ENCODE data around the gene SHF. TPM values are rescaled to one million over a fixed set of nuclear protein-coding genes. Genes with fewer than 3 reads are reported as not detected.

Gene SHF, protein sequence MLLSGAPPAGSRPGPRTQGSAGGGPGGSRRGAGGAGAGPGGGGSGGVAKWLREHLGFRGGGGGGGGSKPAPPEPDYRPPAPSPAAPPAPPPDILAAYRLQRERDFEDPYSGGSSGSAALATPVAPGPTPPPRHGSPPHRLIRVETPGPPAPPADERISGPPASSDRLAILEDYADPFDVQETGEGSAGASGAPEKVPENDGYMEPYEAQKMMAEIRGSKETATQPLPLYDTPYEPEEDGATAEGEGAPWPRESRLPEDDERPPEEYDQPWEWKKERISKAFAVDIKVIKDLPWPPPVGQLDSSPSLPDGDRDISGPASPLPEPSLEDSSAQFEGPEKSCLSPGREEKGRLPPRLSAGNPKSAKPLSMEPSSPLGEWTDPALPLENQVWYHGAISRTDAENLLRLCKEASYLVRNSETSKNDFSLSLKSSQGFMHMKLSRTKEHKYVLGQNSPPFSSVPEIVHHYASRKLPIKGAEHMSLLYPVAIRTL
- 10.6 and 19.2 TPM in 2 replicates for total RNA-seq

DNA sequence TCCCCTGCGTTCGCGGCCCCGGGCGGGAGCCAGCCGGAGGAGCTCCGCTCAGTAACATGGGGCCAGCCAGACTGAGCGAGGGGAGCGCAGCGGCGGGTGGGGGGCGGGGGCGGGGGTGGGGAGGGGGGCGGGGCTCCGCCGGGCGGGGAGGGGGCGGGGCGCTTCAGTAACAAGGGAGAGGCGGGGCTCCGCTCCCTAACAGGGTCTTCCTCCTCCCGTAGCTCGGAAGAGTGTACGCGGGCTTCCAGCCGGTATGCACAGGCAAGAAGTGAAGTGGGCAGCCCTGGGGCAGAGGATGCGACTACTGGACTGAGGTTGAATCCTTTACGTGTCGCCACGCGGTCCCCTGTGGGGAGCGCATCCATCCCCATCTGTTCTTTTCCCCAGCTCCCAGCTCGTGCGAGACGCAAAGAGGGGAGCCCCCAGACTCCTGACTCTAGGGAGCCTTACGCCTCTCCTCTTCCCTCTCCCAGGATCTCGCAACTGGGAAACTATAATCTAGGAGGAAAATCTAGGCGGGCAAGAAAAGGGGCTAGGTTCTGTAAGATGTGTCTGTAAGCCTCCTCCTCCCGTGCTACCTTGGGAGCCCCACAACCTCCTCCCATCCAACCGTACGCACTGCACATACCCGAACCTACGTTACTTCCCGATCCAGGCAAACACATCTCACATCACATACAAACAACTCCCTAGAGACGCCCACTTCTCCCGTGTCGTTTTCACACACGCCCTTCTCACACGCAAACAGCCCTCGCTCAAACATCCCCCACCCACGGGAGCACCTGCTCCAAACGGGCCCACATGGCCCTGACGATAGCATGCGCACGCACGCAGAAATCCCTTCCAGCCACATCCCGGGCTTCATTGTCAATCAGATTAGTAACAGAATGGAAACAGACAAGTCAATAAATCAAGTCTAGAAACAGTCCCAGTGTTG lies at the start of gene SHF:
SHF (minus strand) TSS at position 73 of the 937 bp plus-strand sequence; CDS start at position 58, 15 bp downstream.

DNA sequence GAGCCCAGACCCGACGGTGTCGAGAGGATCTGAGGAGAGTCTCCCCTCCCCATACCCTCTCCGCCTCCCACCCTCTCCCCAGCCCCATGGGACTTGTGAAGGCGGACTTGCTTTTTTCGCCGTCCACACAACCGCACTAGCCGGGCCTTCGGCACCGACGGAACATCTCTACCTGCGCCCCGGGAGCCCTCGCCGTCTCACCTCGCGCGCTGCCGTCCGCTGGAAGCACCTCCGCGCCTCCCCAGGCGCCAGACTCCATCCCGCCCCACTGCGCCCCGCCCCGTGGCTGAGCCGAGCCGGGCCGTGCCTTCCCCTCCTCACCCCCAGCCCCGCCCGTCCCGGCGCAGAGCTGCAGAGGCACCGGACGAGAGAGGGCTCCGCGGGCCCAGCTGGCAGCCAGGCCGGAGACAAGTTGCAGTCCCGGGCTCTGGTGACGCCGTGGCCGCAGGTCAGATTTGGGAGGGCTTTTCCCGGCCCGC lies 58.1 kb downstream of the SHF start, which contains the start of the genes DUOX1 and DUOXA1:
DUOX1 (plus strand) TSS at position 344 of the 479 bp plus-strand sequence. CDS start 1,973 bp downstream, outside the sequence.
DUOXA1 (minus strand) TSS at position 229 of the 479 bp plus-strand sequence. CDS start 6,865 bp downstream, outside the sequence.

Other genes with a start within 250 kb of the SHF start
- not detected in 2 replicates for gene TERB2, start 231.3 kb downstream of the SHF start, total RNA-seq
- 21.6 and 27.1 TPM in 2 replicates for gene SORD, start 164.8 kb downstream of the SHF start, total RNA-seq
- 1.4 and 5.1 TPM in 2 replicates for gene DUOX2, start 73.8 kb downstream of the SHF start, total RNA-seq
- not detected in 2 replicates for gene DUOXA2, start 73.6 kb downstream of the SHF start, total RNA-seq
- 22.0 and 23.2 TPM in 2 replicates for gene DUOXA1, start 58.1 kb downstream of the SHF start, total RNA-seq
- 7.5 and 11.0 TPM in 2 replicates for gene DUOX1, start 58.0 kb downstream of the SHF start, total RNA-seq
- gene SLC28A2, start 64.3 kb upstream of the SHF start, total RNA-seq: not detected in 2 replicates
- 0.54 and 0.79 TPM in 2 replicates for gene GATM, start 190.6 kb upstream of the SHF start, total RNA-seq